HG02610 (cell line): Measurements from ENCODE around the gene MFF.
A peak's percentile ranks its signal among the peaks of the same experiment; 100 is the strongest.

ENCODE experiments used
- ATAC-seq: cut with Tn5 transposase; IDR thresholded peaks from one replicate; pipeline ENCODE4 v1.9.1; 2021; ENCODE audit warnings: mild to moderate bottlenecking, moderate library complexity; ENCODE audit not compliant: unreplicated experiment

Gene MFF

DNA sequence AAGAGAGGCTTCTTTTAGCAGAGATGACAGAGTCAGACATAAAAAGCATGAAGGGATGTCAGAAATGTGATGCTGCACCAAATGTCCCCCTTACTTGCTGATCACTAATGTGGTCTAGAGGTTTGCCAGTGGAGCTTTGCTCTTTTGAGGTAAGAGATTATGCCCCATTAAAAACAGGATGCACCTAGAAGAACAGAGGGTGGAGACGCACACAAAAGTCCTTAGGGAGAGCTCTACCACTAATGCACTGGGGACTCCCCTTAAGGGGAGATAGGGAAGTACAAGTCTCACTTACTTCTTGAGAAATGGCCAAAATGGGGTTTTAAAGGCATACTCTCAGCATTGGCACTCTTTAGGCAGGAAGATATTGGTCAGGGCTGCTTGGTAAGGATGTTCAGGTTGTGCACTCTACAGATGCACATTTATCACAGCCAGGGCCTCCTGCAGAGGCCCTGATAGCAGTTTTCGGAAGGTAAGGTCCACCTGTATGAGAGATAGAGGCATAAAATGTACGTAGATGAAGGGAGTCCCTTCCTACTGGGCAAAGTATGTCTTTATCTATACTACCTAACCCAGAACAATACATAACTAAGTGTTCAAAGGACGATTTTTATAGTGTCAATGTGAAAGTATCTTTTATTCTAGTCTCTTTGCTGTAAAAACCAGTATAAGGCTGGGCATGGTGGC is 79.7 kb downstream of the MFF start:
- ATAC-seq = peak; percentile 30

DNA sequence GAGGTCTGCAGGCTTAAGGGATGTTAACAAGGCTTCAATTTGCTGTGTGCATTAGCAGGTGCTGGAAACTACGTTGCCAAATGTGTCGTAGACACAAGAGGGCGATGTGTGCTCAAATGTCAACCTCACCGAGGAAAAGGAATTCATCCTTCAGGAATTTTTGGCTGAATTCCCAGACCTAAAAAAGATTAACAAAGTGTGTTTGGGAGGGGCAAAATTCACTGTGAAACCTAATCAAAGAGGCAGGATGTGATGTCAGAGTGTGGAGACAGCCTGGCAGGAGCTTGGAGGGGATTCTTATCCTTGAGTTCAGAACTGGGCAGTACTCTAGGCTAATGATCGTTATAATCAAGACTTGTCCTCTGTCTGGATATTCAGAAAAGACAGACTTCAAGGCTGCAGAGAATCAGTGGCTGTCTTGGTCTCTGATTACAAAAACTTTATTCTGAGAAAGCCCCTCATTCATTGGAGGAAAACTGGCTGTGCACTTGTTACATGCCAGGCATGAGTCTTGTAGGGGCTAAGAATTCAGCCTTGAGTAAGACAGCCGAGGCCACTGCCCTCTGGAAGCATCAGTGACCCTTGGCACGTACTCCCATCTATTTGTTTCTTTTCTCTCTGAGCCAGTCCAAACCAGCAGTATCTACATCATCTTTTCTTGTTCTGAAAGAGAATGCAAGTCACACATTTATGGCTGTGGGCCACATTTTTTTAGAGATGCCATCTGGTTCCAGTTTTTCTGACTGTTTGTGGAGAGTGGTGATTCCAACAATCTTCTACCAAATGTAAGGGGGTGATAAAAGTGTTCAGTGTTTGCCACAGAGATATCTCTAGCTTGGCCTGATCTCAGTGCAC is 81.4 kb downstream of the MFF start:
- peak; percentile 26 for ATAC-seq
